ENCODE data around the gene D2HGDH. TPM values are rescaled to one million over a fixed set of nuclear protein-coding genes. Genes with fewer than 3 reads are reported as not detected.

Gene D2HGDH
- total and polyA plus RNA-seq, 4 donors = 12.4 to 42.8 (median 19.3) TPM

GRCh38 chr2:241762933-241763369 is 28.5 kb downstream of the D2HGDH start:
- H3K27me3 ChIP-seq (ENCODE audit: control insufficient read depth, insufficient read depth, low read length) = no peaks in the 10 kb centered on the region
- WGBS (ENCODE audit: insufficient coverage) = 65% methylated on average over 2 of the region's 13 CpGs
- DNase-seq (ENCODE audit: low read depth in 4 of 6, low spot score in 6 of 6) = no peak

GRCh38 chr2:241763551-241764274 is 29.3 kb downstream of the D2HGDH start:
- peaks cover 47% of the 10 kb centered on the region for H3K36me3 ChIP-seq (ENCODE audit: control insufficient read depth, insufficient read depth, low read length)
- H3K4me1 ChIP-seq (ENCODE audit: control insufficient read depth, insufficient read depth, low read length) = no peaks in the 10 kb centered on the region
- 71% methylated on average over 13 of the region's 20 CpGs for WGBS (ENCODE audit: insufficient coverage)

More at GRCh38 chr2:241762933-241763369, 28.5 kb downstream of the D2HGDH start:
- H3K9me3 ChIP-seq (ENCODE audit: control insufficient read depth, insufficient read depth, low read length) = peaks cover 2% of the 10 kb centered on the region
- no peaks in the 10 kb centered on the region for H3K4me1 ChIP-seq (ENCODE audit: control insufficient read depth, insufficient read depth, low read length)
- H3K36me3 ChIP-seq (ENCODE audit: control insufficient read depth, insufficient read depth, low read length) = peaks cover 43% of the 10 kb centered on the region
- no peak overlapping the region for H3K27ac ChIP-seq (ENCODE audit: low read depth, low read length)
- H3K4me3 ChIP-seq (ENCODE audit: low read depth, low read length) = no peak overlapping the region

DNA sequence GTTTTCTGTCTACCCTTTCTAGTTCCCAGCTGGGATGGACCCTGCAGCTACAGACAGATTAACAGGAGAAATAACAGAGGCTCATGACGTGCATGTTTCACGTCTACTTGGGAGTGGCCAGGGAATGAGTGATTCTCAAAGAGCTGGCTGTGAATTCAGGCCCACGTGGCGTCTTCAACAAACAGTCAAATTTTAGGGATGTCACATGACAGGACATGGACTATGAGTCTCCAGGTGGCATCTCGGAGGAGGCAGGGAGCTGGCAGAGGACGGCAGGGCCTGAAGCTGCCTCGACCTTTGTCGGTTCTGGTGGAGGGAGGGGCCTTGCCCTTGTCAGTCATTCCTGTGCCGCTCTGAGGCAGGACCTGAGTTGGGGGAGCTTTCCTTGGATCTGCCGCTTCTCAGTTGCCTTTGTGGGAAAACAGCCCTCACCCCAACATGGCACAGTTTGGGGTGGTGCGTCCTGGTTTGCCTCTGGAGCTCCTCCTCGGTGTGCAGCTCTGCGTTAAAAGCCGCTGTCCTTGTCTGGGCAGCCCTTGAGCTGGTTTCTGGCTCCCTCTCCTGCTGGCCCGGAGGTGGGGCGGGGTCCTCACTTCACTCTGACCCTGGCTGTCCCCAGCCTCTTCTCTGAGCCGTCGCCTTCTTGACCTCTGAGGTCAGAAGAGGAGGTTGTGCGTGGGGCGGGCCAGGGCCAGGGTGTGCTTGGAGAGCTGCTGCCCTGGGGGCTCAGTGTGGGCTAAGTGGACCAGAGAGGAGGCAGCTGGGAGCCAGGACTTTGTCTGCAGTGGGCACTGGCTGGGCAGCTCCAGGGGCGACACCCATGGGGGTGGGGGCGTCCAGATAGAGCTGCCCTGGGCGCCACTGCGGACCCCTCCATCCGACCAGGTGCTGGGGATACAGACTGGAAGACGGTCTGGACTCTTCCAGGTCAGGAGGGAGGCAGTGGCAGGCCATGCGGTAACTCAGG is 30.1 kb downstream of the D2HGDH start:
- H3K4me1 ChIP-seq (ENCODE audit: control insufficient read depth, insufficient read depth, low read length) = no peaks in the 10 kb centered on the region
- peak overlapping the region; percentile 25 for H3K27ac ChIP-seq (ENCODE audit: low read depth, low read length)
- H3K27me3 ChIP-seq (ENCODE audit: control insufficient read depth, insufficient read depth, low read length) = no peaks in the 10 kb centered on the region
- WGBS (ENCODE audit: insufficient coverage) = 63% methylated on average over 27 of the region's 27 CpGs
- DNase-seq (ENCODE audit: low read depth in 4 of 6, low spot score in 6 of 6) = peak in 1 of 6 donors; percentile 37
- H3K36me3 ChIP-seq (ENCODE audit: control insufficient read depth, insufficient read depth, low read length) = peaks cover 51% of the 10 kb centered on the region
- H3K4me3 ChIP-seq (ENCODE audit: low read depth, low read length) = no peak overlapping the region
- H3K9me3 ChIP-seq (ENCODE audit: control insufficient read depth, insufficient read depth, low read length) = peaks cover 2% of the 10 kb centered on the region

More at GRCh38 chr2:241763551-241764274, 29.3 kb downstream of the D2HGDH start:
- DNase-seq (ENCODE audit: low read depth in 4 of 6, low spot score in 6 of 6) = no peak
- Histone ChIP-seq H3K27me3 (ENCODE audit: control insufficient read depth, insufficient read depth, low read length) (no peaks in the 10 kb centered on the region), H3K4me3 (ENCODE audit: low read depth, low read length) (no peak overlapping the region), H3K9me3 (ENCODE audit: control insufficient read depth, insufficient read depth, low read length) (peaks cover 2% of the 10 kb centered on the region), H3K27ac (ENCODE audit: low read depth, low read length) (no peak overlapping the region)

DNA sequence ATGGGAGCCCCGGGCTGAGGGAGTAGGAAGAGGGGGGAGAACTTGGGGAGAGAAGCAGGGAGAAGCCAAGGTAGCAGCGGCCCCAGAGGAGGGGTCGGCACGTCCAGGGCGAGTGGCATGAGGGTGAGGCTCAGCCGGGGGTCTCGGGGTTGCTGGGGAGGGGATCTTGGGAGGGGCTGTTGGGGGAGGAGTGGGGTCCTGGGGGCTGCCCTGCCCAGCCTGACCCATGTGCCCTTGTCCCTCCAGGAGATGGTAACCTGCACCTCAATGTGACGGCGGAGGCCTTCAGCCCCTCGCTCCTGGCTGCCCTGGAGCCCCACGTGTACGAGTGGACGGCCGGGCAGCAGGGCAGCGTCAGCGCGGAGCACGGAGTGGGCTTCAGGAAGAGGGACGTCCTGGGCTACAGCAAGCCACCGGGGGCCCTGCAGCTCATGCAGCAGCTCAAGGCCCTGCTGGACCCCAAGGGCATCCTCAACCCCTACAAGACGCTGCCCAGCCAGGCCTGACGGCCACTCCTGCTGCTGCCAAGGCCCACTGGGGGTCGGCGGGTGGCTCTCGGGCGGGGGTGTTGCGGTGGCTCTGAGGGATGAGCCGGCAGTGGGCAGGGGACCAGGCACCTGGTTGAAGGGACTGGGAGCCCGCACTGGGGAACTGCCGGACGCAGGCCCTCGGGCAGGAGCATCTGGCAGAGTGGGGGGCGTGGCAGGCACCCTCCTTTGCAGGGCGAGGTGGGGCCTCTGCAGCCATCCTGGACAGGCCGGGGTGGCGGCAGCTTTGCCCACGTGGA is 33.2 kb downstream of the D2HGDH start:
- H3K27me3 ChIP-seq (ENCODE audit: control insufficient read depth, insufficient read depth, low read length) = no peaks in the 10 kb centered on the region
- no peak overlapping the region for H3K4me3 ChIP-seq (ENCODE audit: low read depth, low read length)
- H3K36me3 ChIP-seq (ENCODE audit: control insufficient read depth, insufficient read depth, low read length) = peaks cover 59% of the 10 kb centered on the region
- H3K9me3 ChIP-seq (ENCODE audit: control insufficient read depth, insufficient read depth, low read length) = no peaks in the 10 kb centered on the region
- no peak overlapping the region for H3K27ac ChIP-seq (ENCODE audit: low read depth, low read length)
- peaks cover 10% of the 10 kb centered on the region for H3K4me1 ChIP-seq (ENCODE audit: control insufficient read depth, insufficient read depth, low read length)
- peak in 1 of 6 donors; percentile 0 for DNase-seq (ENCODE audit: low read depth in 4 of 6, low spot score in 6 of 6)
- 88% methylated on average over 32 of the region's 37 CpGs for WGBS (ENCODE audit: insufficient coverage)

DNA sequence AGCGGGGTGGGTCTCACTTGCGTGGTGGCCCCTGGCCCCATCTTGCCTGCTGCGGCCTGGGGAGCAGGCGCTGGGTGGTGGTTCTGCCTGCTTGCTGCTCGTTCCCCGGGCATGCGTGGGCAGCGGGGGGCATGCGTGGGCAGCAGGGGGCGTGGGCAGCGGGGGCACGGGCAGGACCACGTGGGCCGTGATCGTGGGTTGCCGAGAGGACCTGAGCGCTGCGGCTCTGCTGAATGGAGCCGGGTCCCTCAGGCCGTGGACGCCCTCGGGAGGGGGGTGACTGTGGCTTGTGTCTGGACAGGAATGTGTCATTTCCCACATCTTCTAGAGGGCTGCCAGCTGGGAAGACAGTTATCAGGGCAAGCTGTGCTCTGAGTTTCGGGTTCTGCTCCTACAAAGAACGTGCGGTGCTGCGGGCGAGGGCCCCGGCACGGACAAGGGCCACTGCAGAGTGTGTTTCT is 33.9 kb downstream of the D2HGDH start:
- WGBS (ENCODE audit: insufficient coverage) = 88% methylated on average over 29 of the region's 29 CpGs
- peak in 1 of 6 donors; percentile 0 for DNase-seq (ENCODE audit: low read depth in 4 of 6, low spot score in 6 of 6)
- H3K27me3 ChIP-seq (ENCODE audit: control insufficient read depth, insufficient read depth, low read length) = no peaks in the 10 kb centered on the region
- no peaks in the 10 kb centered on the region for H3K9me3 ChIP-seq (ENCODE audit: control insufficient read depth, insufficient read depth, low read length)
- no peak overlapping the region for H3K4me3 ChIP-seq (ENCODE audit: low read depth, low read length)
- no peak overlapping the region for H3K27ac ChIP-seq (ENCODE audit: low read depth, low read length)
- H3K36me3 ChIP-seq (ENCODE audit: control insufficient read depth, insufficient read depth, low read length) = peaks cover 55% of the 10 kb centered on the region
- H3K4me1 ChIP-seq (ENCODE audit: control insufficient read depth, insufficient read depth, low read length) = peaks cover 10% of the 10 kb centered on the region

DNA sequence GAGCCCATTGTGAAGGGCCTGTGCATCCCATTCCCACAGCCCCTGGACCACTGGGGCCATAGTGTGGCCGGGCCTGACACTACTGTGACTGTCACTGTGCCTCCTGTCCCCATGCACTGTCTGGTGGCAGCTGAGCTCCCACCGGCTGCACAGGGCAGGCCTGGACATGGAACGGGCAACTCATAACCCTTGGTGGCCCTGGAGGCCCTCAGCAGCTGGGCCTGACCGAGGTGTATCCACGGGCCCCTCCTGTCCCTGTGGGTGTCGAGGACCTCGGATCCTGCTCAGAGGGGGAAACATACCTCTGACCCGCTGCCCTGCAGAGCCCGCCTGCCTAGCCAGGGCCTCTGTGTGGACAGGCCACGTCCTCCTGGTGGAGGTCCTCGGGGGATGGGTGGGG is 34.4 kb downstream of the D2HGDH start:
- Histone ChIP-seq H3K9me3 (ENCODE audit: control insufficient read depth, insufficient read depth, low read length) (no peaks in the 10 kb centered on the region), H3K27ac (ENCODE audit: low read depth, low read length) (no peak overlapping the region), H3K27me3 (ENCODE audit: control insufficient read depth, insufficient read depth, low read length) (no peaks in the 10 kb centered on the region), H3K4me1 (ENCODE audit: control insufficient read depth, insufficient read depth, low read length) (peaks cover 10% of the 10 kb centered on the region), H3K4me3 (ENCODE audit: low read depth, low read length) (no peak overlapping the region), H3K36me3 (ENCODE audit: control insufficient read depth, insufficient read depth, low read length) (peaks cover 51% of the 10 kb centered on the region)
- no peak for DNase-seq (ENCODE audit: low read depth in 4 of 6, low spot score in 6 of 6)
- 90% methylated on average over 11 of the region's 11 CpGs for WGBS (ENCODE audit: insufficient coverage)

DNA sequence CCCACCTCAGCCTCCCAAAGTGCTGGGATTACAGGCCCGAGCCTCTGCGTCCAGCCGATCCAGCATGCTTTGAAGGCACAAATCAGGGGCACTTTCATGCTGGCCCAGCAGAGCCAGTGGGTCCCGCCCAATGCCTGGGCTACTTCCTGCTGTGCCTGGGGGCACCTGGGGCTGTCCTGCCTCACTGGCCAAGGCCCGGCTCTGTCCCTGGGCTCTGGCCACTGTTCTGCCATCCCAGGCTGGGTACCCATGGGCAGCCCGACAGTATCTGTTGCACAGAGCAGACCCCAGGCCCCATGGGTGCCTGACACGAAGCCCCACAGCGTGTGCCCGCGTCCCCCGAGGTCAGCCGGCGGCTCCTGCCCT is 35.4 kb downstream of the D2HGDH start:
- Histone ChIP-seq H3K27ac (ENCODE audit: low read depth, low read length) (no peak overlapping the region), H3K9me3 (ENCODE audit: control insufficient read depth, insufficient read depth, low read length) (no peaks in the 10 kb centered on the region), H3K4me3 (ENCODE audit: low read depth, low read length) (no peak overlapping the region), H3K36me3 (ENCODE audit: control insufficient read depth, insufficient read depth, low read length) (peaks cover 44% of the 10 kb centered on the region), H3K27me3 (ENCODE audit: control insufficient read depth, insufficient read depth, low read length) (no peaks in the 10 kb centered on the region), H3K4me1 (ENCODE audit: control insufficient read depth, insufficient read depth, low read length) (peaks cover 13% of the 10 kb centered on the region)
- WGBS (ENCODE audit: insufficient coverage) = 79% methylated on average over 13 of the region's 13 CpGs
- DNase-seq (ENCODE audit: low read depth in 4 of 6, low spot score in 6 of 6) = no peak

DNA sequence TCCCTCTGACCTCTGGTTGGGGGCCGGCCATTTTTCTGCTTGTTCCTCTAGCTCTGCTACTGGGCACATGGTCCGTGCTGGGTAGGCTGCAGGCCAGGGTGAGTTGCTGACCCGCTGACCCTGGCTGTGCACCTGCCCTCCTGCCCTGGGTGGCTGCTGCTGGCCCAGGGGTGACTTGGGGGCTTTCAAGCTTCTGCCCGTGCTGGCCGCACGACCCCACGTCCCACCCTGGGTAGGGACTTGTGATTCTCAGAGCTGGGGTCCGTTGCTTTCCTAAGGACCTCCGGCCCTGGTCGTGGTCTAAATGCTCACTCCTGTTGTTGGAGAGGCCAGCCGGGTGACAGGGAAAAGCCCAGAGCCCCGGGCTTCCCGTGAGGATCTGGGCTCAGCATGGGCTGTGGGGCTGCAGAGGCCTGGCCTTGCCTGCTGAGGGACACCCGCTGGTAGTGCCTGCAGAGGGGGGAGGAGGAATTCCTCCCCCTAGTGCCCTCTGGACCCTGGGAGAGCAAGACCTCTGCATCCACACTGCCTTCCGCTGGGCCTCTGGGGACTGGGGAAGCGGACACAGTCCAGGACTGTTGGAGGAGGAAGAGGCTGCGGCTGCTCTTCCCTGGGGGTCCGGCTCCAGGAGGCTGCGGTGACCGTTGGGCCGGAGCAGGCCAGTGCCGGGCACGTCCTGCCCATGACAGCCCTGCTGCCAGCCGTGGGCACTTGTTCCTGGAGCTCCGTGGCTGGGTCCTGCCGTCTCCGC is 35.9 kb downstream of the D2HGDH start:
- peaks cover 17% of the 10 kb centered on the region for H3K4me1 ChIP-seq (ENCODE audit: control insufficient read depth, insufficient read depth, low read length)
- no peaks in the 10 kb centered on the region for H3K9me3 ChIP-seq (ENCODE audit: control insufficient read depth, insufficient read depth, low read length)
- H3K4me3 ChIP-seq (ENCODE audit: low read depth, low read length) = no peak overlapping the region
- no peak for DNase-seq (ENCODE audit: low read depth in 4 of 6, low spot score in 6 of 6)
- H3K27ac ChIP-seq (ENCODE audit: low read depth, low read length) = no peak overlapping the region
- H3K36me3 ChIP-seq (ENCODE audit: control insufficient read depth, insufficient read depth, low read length) = peaks cover 40% of the 10 kb centered on the region
- H3K27me3 ChIP-seq (ENCODE audit: control insufficient read depth, insufficient read depth, low read length) = no peaks in the 10 kb centered on the region
- 63% methylated on average over 26 of the region's 27 CpGs for WGBS (ENCODE audit: insufficient coverage)
